Measurements from ENCODE around the gene ADGRB3.

GRCh38 chr6:68758559-68758958 is 123.5 kb downstream of the ADGRB3 start:
- TF ChIP-seq, protein P1, sequence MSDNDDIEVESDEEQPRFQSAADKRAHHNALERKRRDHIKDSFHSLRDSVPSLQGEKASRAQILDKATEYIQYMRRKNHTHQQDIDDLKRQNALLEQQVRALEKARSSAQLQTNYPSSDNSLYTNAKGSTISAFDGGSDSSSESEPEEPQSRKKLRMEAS (IDR thresholded peaks at IDR 0.05; ENCODE audit: low read depth, low read length) = no peak
- TF ChIP-seq CTCF (IDR thresholded peaks at IDR 0.05 in 2 of 3, conservative IDR thresholded peaks at IDR 0.05 in 1 of 3; ENCODE audit: control insufficient read depth in 2 of 3, extremely low read depth in 1 of 3, insufficient read depth in 1 of 3, low read depth in 3 of 3, low read length in 3 of 3) = no peak
- no peak for TF ChIP-seq RAD51 (IDR thresholded peaks at IDR 0.05)
- TF ChIP-seq POLR2AphosphoS5 (IDR thresholded peaks at IDR 0.05; ENCODE audit: low read length) = no peak
- no peak for TF ChIP-seq SMC3 (IDR thresholded peaks at IDR 0.05; ENCODE audit: borderline replicate concordance, low read length)
- TF ChIP-seq POLR2A (IDR thresholded peaks at IDR 0.05; ENCODE audit: low read depth, low read length) = no peak
- no peak for TF ChIP-seq CBX5 (IDR thresholded peaks at IDR 0.05; ENCODE audit: low read depth)
- TF ChIP-seq, protein P2, sequence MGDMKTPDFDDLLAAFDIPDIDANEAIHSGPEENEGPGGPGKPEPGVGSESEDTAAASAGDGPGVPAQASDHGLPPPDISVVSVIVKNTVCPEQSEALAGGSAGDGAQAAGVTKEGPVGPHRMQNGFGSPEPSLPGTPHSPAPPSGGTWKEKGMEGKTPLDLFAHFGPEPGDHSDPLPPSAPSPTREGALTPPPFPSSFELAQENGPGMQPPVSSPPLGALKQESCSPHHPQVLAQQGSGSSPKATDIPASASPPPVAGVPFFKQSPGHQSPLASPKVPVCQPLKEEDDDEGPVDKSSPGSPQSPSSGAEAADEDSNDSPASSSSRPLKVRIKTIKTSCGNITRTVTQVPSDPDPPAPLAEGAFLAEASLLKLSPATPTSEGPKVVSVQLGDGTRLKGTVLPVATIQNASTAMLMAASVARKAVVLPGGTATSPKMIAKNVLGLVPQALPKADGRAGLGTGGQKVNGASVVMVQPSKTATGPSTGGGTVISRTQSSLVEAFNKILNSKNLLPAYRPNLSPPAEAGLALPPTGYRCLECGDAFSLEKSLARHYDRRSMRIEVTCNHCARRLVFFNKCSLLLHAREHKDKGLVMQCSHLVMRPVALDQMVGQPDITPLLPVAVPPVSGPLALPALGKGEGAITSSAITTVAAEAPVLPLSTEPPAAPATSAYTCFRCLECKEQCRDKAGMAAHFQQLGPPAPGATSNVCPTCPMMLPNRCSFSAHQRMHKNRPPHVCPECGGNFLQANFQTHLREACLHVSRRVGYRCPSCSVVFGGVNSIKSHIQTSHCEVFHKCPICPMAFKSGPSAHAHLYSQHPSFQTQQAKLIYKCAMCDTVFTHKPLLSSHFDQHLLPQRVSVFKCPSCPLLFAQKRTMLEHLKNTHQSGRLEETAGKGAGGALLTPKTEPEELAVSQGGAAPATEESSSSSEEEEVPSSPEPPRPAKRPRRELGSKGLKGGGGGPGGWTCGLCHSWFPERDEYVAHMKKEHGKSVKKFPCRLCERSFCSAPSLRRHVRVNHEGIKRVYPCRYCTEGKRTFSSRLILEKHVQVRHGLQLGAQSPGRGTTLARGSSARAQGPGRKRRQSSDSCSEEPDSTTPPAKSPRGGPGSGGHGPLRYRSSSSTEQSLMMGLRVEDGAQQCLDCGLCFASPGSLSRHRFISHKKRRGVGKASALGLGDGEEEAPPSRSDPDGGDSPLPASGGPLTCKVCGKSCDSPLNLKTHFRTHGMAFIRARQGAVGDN (IDR thresholded peaks at IDR 0.05) = no peak
- no peak for TF ChIP-seq RFX5 (IDR thresholded peaks at IDR 0.05; ENCODE audit: low read depth, low read length)
- TF ChIP-seq SPI1 (IDR thresholded peaks at IDR 0.05; ENCODE audit: borderline replicate concordance, insufficient read depth, low read depth, low read length) = no peak
- TF ChIP-seq EZH2 (IDR thresholded peaks at IDR 0.05; ENCODE audit: borderline replicate concordance, control insufficient read depth, low read depth, low read length) = no peak
